Tibial nerve (tissue), 4 donors: Measurements from ENCODE around the gene MYH11. TPM values are rescaled to one million over a fixed set of nuclear protein-coding genes. Genes with fewer than 3 reads are reported as not detected.

Source experiments
- DNase-seq, 2 donors: peaks; one replicate each; pipeline ENCODE4 v3.0.0-alpha.2; 2019; ENCODE audit warnings: low spot score in 2 of 2
- H3K27ac ChIP-seq, 4 donors: fragments of 200-600 bp; sonication (generic) in 3 of 4; one replicate each; pipeline ENCODE4 v1.5.1; 2017 to 2019; ENCODE audit warnings: mild to moderate bottlenecking in 1 of 4
- H3K27me3 ChIP-seq, 2 donors: fragments of 200-600 bp; sonication (generic) in 1 of 2; one replicate each; pipeline versions ENCODE4 v1.5.1 to v1.6.0; 2017 to 2019
- H3K36me3 ChIP-seq, 3 donors: fragments of 200-600 bp; sonication (generic); one replicate each; pipeline ENCODE4 v1.5.1; 2018 to 2019
- H3K4me1 ChIP-seq, 4 donors: fragments of 200-600 bp; sonication (generic) in 3 of 4; one replicate each; pipeline ENCODE4 v1.5.1; 2017 to 2019
- H3K4me3 ChIP-seq, 4 donors: fragments of 200-600 bp; sonication (generic) in 3 of 4; one replicate each; pipeline ENCODE4 v1.5.1; 2017 to 2019; ENCODE audit warnings: mild to moderate bottlenecking in 1 of 4, moderate library complexity in 1 of 4
- H3K9me3 ChIP-seq, 4 donors: fragments of 200-600 bp; sonication (generic) in 3 of 4; one replicate each; pipeline ENCODE4 v1.5.1; 2017 to 2019
- EP300 ChIP-seq, 2 donors: sonication (generic); formaldehyde crosslinking; IDR thresholded peaks; one replicate each; pipeline ENCODE4 v1.6.1; 2017; ENCODE audit warnings: antibody characterized with exemption in 2 of 2, mild to moderate bottlenecking in 1 of 2
- POLR2A ChIP-seq, 2 donors: fragments of 450-650 bp; IDR thresholded peaks; one replicate each; pipeline ENCODE4 v1.6.1; 2017; ENCODE audit warnings: antibody characterized with exemption in 2 of 2, mild to moderate bottlenecking in 2 of 2, moderate library complexity in 2 of 2
- WGBS, 2 donors: methylation state at CpG; one replicate each; pipeline ENCODE4 v1.1.5; 2018; 5-methylcytosine and 5-hydroxymethylcytosine counted together
- total RNA-seq, 4 donors: library from RNA; depleted of rRNA; stranded (reverse); fragments of >200 nt; gene quantifications; one replicate each; pipeline ENCODE4 v1.1.0, GENCODE V29; 2016
- TF ChIP-seq, protein P1 (sequence below), 5 experiments: fragments of 200-600 bp in 3 of 5; fragments of 450-650 bp in 2 of 5; sonication (generic) in 3 of 5; IDR thresholded peaks; one replicate each; pipeline ENCODE4 v1.5.1; 2016 to 2019; ENCODE audit warnings: antibody characterized with exemption in 5 of 5, mild to moderate bottlenecking in 3 of 5, moderate library complexity in 2 of 5

MYH11 gene
- total RNA-seq, 4 donors from 2014 or later: 33.7 to 90.9 (median 71.8) TPM

DNA sequence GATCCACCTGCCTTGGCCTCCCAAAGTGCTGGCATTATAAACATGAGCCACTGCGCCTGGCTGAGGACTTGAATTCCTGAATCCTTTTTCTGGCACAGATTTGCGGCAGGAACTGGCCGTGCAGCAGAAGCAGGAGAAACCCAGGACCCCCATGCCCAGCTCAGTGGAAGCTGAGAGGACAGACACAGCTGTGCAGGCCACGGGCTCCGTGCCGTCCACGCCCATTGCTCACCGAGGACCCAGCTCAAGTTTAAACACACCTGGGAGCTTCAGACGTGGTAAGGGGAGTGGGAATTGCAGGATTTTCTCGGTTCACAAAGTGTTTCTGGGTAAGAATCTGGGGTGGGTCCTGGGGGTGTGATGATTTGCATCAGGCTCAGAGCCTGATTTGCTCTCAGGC, 165.8 kb downstream of the MYH11 start:
- H3K4me1 ChIP-seq: no peaks in the 10 kb centered on the region
- no peaks in the 10 kb centered on the region for H3K27me3 ChIP-seq
- H3K4me3 ChIP-seq: no peak overlapping the region
- TF ChIP-seq POLR2A (IDR thresholded peaks at IDR 0.05): no peak
- no peak for TF ChIP-seq EP300 (IDR thresholded peaks at IDR 0.05)
- TF ChIP-seq, protein P1, sequence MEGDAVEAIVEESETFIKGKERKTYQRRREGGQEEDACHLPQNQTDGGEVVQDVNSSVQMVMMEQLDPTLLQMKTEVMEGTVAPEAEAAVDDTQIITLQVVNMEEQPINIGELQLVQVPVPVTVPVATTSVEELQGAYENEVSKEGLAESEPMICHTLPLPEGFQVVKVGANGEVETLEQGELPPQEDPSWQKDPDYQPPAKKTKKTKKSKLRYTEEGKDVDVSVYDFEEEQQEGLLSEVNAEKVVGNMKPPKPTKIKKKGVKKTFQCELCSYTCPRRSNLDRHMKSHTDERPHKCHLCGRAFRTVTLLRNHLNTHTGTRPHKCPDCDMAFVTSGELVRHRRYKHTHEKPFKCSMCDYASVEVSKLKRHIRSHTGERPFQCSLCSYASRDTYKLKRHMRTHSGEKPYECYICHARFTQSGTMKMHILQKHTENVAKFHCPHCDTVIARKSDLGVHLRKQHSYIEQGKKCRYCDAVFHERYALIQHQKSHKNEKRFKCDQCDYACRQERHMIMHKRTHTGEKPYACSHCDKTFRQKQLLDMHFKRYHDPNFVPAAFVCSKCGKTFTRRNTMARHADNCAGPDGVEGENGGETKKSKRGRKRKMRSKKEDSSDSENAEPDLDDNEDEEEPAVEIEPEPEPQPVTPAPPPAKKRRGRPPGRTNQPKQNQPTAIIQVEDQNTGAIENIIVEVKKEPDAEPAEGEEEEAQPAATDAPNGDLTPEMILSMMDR (IDR thresholded peaks at IDR 0.05): no peak
- WGBS, 2 donors: 85 to 90% methylated on average over 10 of the region's 10 CpGs
- DNase-seq: no peak
- H3K27ac ChIP-seq: no peak overlapping the region
- peaks cover 0 to 94% (median 22%) of the 10 kb centered on the region in 3 donors for H3K36me3 ChIP-seq
- no peaks in the 10 kb centered on the region for H3K9me3 ChIP-seq

DNA sequence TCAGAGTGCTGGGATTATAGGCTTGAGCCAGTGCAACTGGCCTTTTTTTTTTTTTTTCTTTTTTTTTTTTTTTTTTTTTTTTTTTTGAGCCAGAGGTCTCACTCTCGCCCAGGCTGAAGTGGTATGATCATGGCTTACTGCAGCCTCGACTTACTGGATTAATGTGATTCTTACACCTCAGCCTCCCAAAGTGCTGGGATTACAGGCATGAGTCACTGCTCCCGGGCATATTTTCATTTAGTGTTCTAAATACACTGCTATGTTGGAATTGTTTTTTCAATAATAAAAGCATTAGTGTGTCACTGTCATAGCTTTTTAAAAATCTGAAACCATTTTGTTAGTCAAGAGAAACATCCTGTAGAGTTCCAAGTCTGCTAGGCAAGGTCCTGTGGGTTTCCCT, 166.5 kb downstream of the MYH11 start:
- peaks cover 0 to 93% (median 28%) of the 10 kb centered on the region in 3 donors for H3K36me3 ChIP-seq
- no peak overlapping the region for H3K27ac ChIP-seq
- DNase-seq: no peak
- no peak overlapping the region for H3K4me3 ChIP-seq
- 80 to 93% methylated on average over 3 of the region's 3 CpGs for whole genome bisulfite sequencing, 2 donors
- H3K27me3 ChIP-seq: no peaks in the 10 kb centered on the region
- no peaks in the 10 kb centered on the region for H3K9me3 ChIP-seq
- H3K4me1 ChIP-seq: no peaks in the 10 kb centered on the region
- no peak for TF ChIP-seq POLR2A (IDR thresholded peaks at IDR 0.05)
- no peak for TF ChIP-seq EP300 (IDR thresholded peaks at IDR 0.05)
- TF ChIP-seq, protein P1 (IDR thresholded peaks at IDR 0.05): no peak

DNA sequence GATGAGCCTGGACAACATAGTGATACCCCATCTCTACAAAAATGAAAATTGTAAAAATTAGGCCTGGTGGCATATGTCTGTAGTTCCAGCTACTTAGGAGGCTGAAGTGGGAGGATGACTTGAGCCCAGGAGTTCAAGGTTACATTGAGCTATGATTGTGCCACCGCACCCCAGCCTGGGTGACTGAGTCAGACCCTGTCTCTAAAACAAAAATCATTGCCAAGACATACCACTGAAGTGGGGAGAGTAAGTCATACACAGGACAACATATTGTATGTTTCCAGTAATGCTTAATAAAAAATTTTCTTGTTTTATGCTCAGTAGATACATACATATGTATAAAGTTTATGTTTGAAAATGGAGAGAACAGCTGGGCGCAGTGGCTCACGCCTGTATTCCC, 167.5 kb downstream of the MYH11 start:
- H3K4me3 ChIP-seq: no peak overlapping the region
- 93 to 98% methylated on average over 3 of the region's 3 CpGs for WGBS, 2 donors
- DNase-seq: no peak
- H3K9me3 ChIP-seq: no peaks in the 10 kb centered on the region
- peaks cover 0 to 87% (median 21%) of the 10 kb centered on the region in 3 donors for H3K36me3 ChIP-seq
- TF ChIP-seq EP300 (IDR thresholded peaks at IDR 0.05) (no peak), POLR2A (IDR thresholded peaks at IDR 0.05) (no peak)
- TF ChIP-seq, protein P1 (IDR thresholded peaks at IDR 0.05): no peak
- no peaks in the 10 kb centered on the region for H3K4me1 ChIP-seq
- no peaks in the 10 kb centered on the region for H3K27me3 ChIP-seq
- H3K27ac ChIP-seq: no peak overlapping the region

DNA sequence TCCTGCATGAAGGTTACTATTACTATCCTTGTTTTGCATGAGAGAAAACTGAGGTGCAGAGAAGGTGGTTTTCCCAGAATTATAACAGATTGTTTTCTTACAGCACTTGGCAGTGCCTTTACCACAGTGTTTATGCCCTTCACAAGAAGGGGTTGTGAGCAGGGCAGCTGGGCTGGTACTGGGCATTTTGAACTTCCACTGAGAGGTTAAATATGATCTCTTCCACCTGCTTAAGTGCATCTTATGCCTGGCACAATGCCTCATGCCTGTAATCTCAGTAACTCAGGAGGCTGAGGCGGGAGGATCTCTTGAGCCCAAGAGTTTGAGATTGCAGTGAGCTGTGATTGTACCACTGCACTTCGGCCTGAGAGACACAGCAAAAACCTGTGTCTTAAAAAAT, 170.5 kb downstream of the MYH11 start:
- no peak overlapping the region for H3K27ac ChIP-seq
- TF ChIP-seq POLR2A (IDR thresholded peaks at IDR 0.05) (no peak), EP300 (IDR thresholded peaks at IDR 0.05) (no peak)
- TF ChIP-seq, protein P1 (IDR thresholded peaks at IDR 0.05): no peak

DNA sequence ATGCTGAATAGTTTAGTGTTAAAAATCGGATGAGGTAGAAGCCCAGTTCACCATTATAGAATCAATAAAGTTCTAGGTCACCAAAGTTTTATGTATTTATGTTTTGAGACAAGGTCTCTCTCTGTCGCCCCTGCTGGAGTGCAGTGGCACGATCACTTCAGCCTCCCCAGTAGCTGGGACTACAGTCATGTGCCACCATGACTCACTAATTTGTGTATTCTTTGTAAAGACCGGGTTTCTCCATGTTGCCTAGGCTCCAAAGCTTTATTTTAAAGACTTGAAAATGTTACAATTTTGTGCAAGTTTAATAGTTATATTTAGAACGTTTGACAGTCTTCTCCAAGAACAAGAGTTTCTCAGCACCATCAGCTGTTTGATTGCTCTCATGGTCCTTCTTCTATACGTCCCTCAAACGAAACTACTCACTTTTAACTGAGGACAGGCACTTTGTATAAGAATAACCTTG, 174.7 kb downstream of the MYH11 start:
- WGBS, 2 donors: 51% methylated on average over 7 of the region's 7 CpGs
- peak in 1 of 2 donors; percentile 20 for DNase-seq
- TF ChIP-seq, protein P1 (IDR thresholded peaks at IDR 0.05): peak in 4 of 5 experiments; percentile 15 to 56 (median 34)
- TF ChIP-seq POLR2A (IDR thresholded peaks at IDR 0.05) (no peak), EP300 (IDR thresholded peaks at IDR 0.05) (no peak)
- Histone ChIP-seq H3K4me3 (no peak overlapping the region), H3K9me3 (no peaks in the 10 kb centered on the region), H3K27ac (peak overlapping the region in 2 of 4 donors; percentile 26 to 71), H3K36me3 (peaks cover 0 to 63% (median 7%) of the 10 kb centered on the region in 3 donors), H3K27me3 (no peaks in the 10 kb centered on the region), H3K4me1 (peaks cover 0 to 21% (median 0%) of the 10 kb centered on the region in 4 donors)

More for the DNA sequence above, 170.5 kb downstream of the MYH11 start:
- 97 to 98% methylated on average over 2 of the region's 2 CpGs for WGBS, 2 donors
- Histone ChIP-seq H3K4me3 (no peak overlapping the region), H3K36me3 (peaks cover 0 to 65% (median 12%) of the 10 kb centered on the region in 3 donors), H3K9me3 (no peaks in the 10 kb centered on the region), H3K4me1 (peaks cover 0 to 12% (median 0%) of the 10 kb centered on the region in 4 donors), H3K27me3 (no peaks in the 10 kb centered on the region)
- no peak for DNase-seq
